ENCODE results near the gene RSPH10B. TPM values are rescaled to one million over a fixed set of nuclear protein-coding genes. Genes with fewer than 3 reads are reported as not detected.
"Not testable (repeated sequence)": the region's sequence is repeated elsewhere in the genome, so short reads cannot be mapped to it uniquely, and the experiment has no call there.

Gene RSPH10B
- 0.18 TPM in 1 of 2 replicates, not detected in the other for total RNA-seq (2014; rRNA removed; shearing (Covaris generic))

GRCh38 chr7:5970347-5970911 is at the start of gene RSPH10B:
RSPH10B (minus strand) TSS chr7:5970689; CDS start chr7:5967116, 3,573 bp downstream.
- not testable (repeated sequence) for DNase-seq; H3K4me1 ChIP-seq; H3K27ac ChIP-seq; H3K36me3 ChIP-seq; H3K9me3 ChIP-seq (replicated peaks); H3K27me3 ChIP-seq; H3K4me3 ChIP-seq

- no peaks in the 10 kb centered on the region for H3K27me3 ChIP-seq
- H3K9me3 ChIP-seq (replicated peaks): no peaks in the 10 kb centered on the region
- peaks cover 70% of the 10 kb centered on the region for H3K36me3 ChIP-seq
- H3K4me1 ChIP-seq: peaks cover 5% of the 10 kb centered on the region; the same call in 1 of the 2 replicates
- H3K4me3 ChIP-seq: no peak overlapping the region
- DNase-seq: no peak
- peak overlapping the region; percentile 31; the same call in 1 of the 2 replicates for H3K27ac ChIP-seq
Observed at GRCh38 chr7:6016653-6016966, 46.1 kb upstream of the RSPH10B start.

- Histone ChIP-seq H3K27ac (peak overlapping the region; percentile 31; the same call in 1 of the 2 replicates), H3K9me3 (replicated peaks) (no peaks in the 10 kb centered on the region), H3K36me3 (peaks cover 64% of the 10 kb centered on the region), H3K4me1 (peaks cover 5% of the 10 kb centered on the region; the same call in 1 of the 2 replicates), H3K27me3 (no peaks in the 10 kb centered on the region), H3K4me3 (no peak overlapping the region)
- DNase-seq: peak; percentile 32 to 45
Observed at GRCh38 chr7:6015917-6016652, 45.6 kb upstream of the RSPH10B start.

GRCh38 chr7:6012355-6013104 is 42.0 kb upstream of the RSPH10B start:
- peaks cover 5% of the 10 kb centered on the region; the same call in 1 of the 2 replicates for H3K4me1 ChIP-seq
- no peak overlapping the region for H3K4me3 ChIP-seq
- no peak for DNase-seq
- no peak overlapping the region for H3K27ac ChIP-seq
- H3K27me3 ChIP-seq: no peaks in the 10 kb centered on the region
- no peaks in the 10 kb centered on the region for H3K9me3 ChIP-seq (replicated peaks)
- peaks cover 29% of the 10 kb centered on the region for H3K36me3 ChIP-seq

DNA sequence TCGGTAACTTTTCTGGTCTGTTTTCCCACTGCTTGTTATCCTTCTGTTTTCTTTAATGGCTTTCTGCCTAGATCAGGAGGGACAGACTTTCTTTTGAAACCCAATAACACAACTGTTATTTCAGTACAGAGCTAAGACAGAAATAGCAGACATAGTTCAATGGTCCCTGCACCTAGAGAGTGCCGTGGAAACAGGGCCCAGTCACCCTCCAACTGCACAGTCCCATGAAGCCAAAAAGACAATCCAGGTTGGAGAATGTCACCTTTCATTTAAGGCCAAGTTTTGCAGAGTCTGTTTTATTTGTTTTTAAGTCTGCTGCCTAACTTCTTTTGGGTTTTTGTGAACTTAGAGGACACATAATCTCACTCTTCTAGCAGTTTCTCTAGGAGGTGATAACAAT is 41.1 kb upstream of the RSPH10B start:
- peaks cover 20% of the 10 kb centered on the region for H3K36me3 ChIP-seq
- H3K9me3 ChIP-seq (replicated peaks): no peaks in the 10 kb centered on the region
- no peaks in the 10 kb centered on the region for H3K27me3 ChIP-seq
- no peak overlapping the region for H3K27ac ChIP-seq
- peaks cover 5% of the 10 kb centered on the region; the same call in 1 of the 2 replicates for H3K4me1 ChIP-seq
- no peak for DNase-seq
- no peak overlapping the region for H3K4me3 ChIP-seq

DNA sequence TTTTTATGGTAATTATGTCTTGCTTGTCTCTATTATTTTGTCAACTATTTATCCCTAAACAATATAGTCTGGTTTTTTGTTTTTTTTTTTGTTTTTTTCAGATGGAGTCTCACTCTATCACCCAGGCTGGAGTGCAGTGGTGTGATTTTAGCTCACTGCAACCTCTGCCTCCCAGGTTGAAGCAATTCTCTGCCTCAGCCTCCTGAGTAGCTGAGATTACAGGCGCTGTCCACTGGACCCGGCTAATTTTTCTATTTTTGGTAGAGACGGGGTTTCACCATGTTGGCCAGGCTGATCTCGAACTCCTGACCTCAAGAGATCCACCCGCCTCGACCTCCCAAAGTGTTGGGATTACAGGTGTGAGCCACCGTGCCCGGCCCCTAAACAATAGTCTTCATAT is 39.9 kb upstream of the RSPH10B start:
- not testable (repeated sequence) for H3K36me3 ChIP-seq; H3K9me3 ChIP-seq (replicated peaks); DNase-seq; H3K27me3 ChIP-seq; H3K27ac ChIP-seq; H3K4me1 ChIP-seq
- H3K4me3 ChIP-seq: peak overlapping the region; percentile 75; the same call in 1 of the 2 replicates

- H3K27me3 ChIP-seq: no peaks in the 10 kb centered on the region
- H3K4me3 ChIP-seq: peak within 1 kb of the TSS; percentile 75
- no peaks in the 10 kb centered on the region for H3K9me3 ChIP-seq (replicated peaks)
- H3K36me3 ChIP-seq: no peaks in the 10 kb centered on the region
- H3K27ac ChIP-seq: peak within 1 kb of the TSS; percentile 76
- H3K4me1 ChIP-seq: no peaks in the 10 kb centered on the region
- DNase-seq: peak; percentile 99 to 100
Observed at GRCh38 chr7:6008668-6009611, 38.5 kb upstream of the RSPH10B start, which contains the start of the genes AIMP2 and PMS2. AIMP2 (plus strand) TSS chr7:6009272; CDS start chr7:6009364, 92 bp downstream. PMS2 (minus strand) TSS chr7:6009049; CDS start chr7:6009019, 30 bp downstream.

- peak overlapping the region; percentile 76 for H3K27ac ChIP-seq
- DNase-seq; H3K9me3 ChIP-seq (replicated peaks); H3K27me3 ChIP-seq; H3K4me1 ChIP-seq; H3K36me3 ChIP-seq: not testable (repeated sequence)
- H3K4me3 ChIP-seq: peak overlapping the region; percentile 75
Observed at GRCh38 chr7:6007835-6008590, 37.5 kb upstream of the RSPH10B start.

DNA sequence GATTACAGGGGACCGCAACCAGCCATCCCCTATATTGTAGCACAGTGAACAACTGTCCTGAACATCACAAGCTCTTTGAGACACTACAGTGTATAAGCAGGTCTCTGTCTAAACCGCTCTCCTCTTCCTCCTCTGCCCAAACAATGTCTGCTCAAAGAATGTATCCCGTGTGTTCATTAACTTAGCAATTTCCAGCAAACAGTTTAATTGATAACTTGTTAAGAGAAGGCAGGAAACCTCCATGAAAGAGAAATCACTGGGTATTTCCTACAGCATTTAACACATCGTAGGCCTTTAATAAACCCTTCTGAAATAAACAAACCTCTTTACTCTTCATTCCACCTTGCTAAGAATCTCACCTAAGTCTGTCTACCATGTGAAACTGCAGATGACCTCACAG is 36.9 kb upstream of the RSPH10B start:
- DNase-seq: no peak
- Histone ChIP-seq H3K36me3 (peaks cover 5% of the 10 kb centered on the region), H3K27me3 (no peaks in the 10 kb centered on the region), H3K4me3 (no peak overlapping the region), H3K4me1 (no peaks in the 10 kb centered on the region), H3K9me3 (replicated peaks) (no peaks in the 10 kb centered on the region), H3K27ac (no peak overlapping the region)

DNA sequence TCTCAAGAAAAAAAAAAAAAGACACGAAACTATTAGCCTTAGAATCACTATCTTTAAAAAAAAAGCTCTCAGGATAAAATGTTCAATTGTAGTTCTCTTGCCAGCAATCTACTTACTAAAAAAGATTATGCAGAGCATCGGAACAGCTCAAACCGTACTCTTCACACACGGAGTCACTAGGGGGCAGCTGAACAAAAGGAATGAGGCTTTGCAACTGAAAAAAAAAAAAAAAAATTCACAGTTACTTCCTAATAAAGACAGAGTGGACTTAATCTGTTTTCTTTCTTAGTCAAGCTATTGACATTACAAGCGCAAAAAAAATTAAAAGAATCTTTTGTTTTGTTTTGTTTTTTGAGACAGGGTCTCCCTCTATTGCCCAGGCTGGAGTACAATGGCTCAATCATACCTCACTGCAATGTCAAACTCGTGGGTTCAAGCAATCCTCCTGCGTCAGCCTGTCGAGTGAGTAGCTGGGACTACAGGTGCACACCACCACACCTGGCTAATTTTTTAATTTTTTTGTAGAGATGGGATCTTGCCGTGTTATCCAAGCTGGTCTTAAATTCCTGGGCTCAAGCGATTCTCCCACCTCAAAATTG is 26.8 kb upstream of the RSPH10B start:
- no peak overlapping the region for H3K27ac ChIP-seq
- H3K4me3 ChIP-seq: no peak overlapping the region
- peaks cover 16% of the 10 kb centered on the region for H3K4me1 ChIP-seq
- DNase-seq: peak; percentile 61 to 80
- H3K36me3 ChIP-seq: peaks cover 14% of the 10 kb centered on the region
- H3K27me3 ChIP-seq: no peaks in the 10 kb centered on the region
- no peaks in the 10 kb centered on the region for H3K9me3 ChIP-seq (replicated peaks)

DNA sequence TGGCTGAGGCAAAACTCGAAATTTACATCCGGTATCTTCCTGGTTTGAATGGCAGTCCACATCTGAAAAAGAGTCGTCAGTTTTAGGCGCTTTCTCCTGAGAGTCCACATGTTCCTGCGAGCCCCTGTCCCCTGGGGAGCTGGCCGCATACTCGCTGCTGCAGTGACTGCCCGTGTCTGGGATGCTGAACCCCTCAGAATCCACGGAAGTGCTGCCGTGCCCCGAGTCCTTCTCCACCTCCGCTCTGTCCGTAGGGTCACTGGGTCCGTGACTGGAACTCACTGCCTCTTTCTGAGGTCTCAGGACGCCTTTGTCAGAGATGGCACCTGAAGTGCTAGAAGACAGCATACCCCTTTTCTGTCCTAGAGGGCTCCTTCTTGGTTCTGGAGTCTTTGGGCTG is 16.6 kb upstream of the RSPH10B start:
- peaks cover 20% of the 10 kb centered on the region for H3K36me3 ChIP-seq
- H3K4me3 ChIP-seq; H3K27ac ChIP-seq; H3K4me1 ChIP-seq; H3K27me3 ChIP-seq; DNase-seq; H3K9me3 ChIP-seq (replicated peaks): not testable (repeated sequence)

DNA sequence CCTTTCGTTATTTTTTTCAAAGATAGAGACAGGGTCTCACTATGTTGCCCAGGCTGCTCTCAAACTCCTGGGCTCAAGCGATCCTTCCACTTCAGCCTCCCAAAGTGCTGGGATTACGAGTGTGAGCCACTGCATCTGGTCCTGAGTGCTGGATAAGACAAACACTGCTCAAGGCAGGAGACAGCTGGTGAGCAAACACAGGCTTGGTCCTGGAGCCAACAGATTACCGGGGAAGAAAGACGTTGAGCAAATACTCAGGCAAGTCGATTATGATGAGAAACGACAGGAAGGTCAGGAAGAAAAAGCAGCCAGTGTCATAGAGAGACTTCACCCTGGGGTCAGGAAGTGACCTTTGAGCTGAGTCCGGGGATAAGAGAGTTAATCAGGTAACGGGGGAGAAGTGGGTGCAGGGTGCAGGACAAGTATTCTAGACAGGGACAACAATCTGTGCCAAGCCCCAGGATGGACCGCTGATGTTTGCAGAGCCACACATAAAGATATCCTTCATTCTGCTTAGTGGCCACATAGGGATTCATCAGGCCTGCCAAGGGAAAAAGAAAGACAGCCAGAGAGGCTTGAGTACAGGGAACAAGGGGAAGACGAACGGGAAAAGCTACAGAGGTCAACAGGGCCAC is 9.3 kb upstream of the RSPH10B start:
- DNase-seq; H3K36me3 ChIP-seq; H3K27me3 ChIP-seq; H3K27ac ChIP-seq; H3K4me3 ChIP-seq; H3K4me1 ChIP-seq; H3K9me3 ChIP-seq (replicated peaks): not testable (repeated sequence)

GRCh38 chr7:5973580-5973979 is 3.1 kb upstream of the RSPH10B start:
- not testable (repeated sequence) for DNase-seq; H3K36me3 ChIP-seq; H3K9me3 ChIP-seq (replicated peaks); H3K4me1 ChIP-seq; H3K4me3 ChIP-seq; H3K27ac ChIP-seq; H3K27me3 ChIP-seq
